ENCODE results near the gene KDM3B. TPM values are rescaled to one million over a fixed set of nuclear protein-coding genes. Genes with fewer than 3 reads are reported as not detected.
A peak's percentile ranks its signal among the peaks of the same experiment; 100 is the strongest.

KDM3B gene
- total and polyA plus RNA-seq, 9 of the 15 experiments (the other 6 are each of a cell fraction or from before 2014, with no cell fraction given), result 13.8 to 62.8 (median 41.9) TPM

DNA sequence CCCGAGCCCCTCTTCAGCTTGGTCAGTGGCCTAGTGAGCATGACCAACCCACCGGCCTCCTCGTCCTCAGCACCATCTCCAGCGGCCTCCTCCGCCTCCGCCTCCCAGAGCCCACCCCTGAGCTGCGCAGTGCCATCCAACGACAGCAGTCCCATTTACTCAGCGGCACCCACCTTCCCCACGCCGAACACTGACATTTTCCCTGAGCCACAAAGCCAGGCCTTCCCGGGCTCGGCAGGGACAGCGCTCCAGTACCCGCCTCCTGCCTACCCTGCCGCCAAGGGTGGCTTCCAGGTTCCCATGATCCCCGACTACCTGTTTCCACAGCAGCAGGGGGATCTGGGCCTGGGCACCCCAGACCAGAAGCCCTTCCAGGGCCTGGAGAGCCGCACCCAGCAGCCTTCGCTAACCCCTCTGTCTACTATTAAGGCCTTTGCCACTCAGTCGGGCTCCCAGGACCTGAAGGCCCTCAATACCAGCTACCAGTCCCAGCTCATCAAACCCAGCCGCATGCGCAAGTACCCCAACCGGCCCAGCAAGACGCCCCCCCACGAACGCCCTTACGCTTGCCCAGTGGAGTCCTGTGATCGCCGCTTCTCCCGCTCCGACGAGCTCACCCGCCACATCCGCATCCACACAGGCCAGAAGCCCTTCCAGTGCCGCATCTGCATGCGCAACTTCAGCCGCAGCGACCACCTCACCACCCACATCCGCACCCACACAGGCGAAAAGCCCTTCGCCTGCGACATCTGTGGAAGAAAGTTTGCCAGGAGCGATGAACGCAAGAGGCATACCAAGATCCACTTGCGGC lies 114.6 kb downstream of the KDM3B start (continued):
- TF ChIP-seq ZNF609 (CRISPR knock-in tag; IDR thresholded peaks at IDR 0.05; ENCODE audit: borderline replicate concordance), result no peak
- no peak for TF ChIP-seq ZNF586 (CRISPR knock-in tag; conservative IDR thresholded peaks at IDR 0.05)
- TF ChIP-seq, protein P1, sequence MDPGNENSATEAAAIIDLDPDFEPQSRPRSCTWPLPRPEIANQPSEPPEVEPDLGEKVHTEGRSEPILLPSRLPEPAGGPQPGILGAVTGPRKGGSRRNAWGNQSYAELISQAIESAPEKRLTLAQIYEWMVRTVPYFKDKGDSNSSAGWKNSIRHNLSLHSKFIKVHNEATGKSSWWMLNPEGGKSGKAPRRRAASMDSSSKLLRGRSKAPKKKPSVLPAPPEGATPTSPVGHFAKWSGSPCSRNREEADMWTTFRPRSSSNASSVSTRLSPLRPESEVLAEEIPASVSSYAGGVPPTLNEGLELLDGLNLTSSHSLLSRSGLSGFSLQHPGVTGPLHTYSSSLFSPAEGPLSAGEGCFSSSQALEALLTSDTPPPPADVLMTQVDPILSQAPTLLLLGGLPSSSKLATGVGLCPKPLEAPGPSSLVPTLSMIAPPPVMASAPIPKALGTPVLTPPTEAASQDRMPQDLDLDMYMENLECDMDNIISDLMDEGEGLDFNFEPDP (CRISPR knock-in tag; IDR thresholded peaks at IDR 0.05), result no peak
- no peak for TF ChIP-seq CHD1 (IDR thresholded peaks at IDR 0.05; ENCODE audit: low read length)
- no peak for TF ChIP-seq ETV6 (IDR thresholded peaks at IDR 0.05; ENCODE audit: borderline replicate concordance in 1 of 2, low read depth in 2 of 2, low read length in 1 of 2)
- peak; percentile 62; the same call in 1 of the 2 replicates for TF ChIP-seq ETV6 (CRISPR knock-in tag; IDR thresholded peaks at IDR 0.05; ENCODE audit: borderline replicate concordance)
- no peak for TF ChIP-seq SMARCA5 (IDR thresholded peaks at IDR 0.05)
- no peak for TF ChIP-seq ZFPM2 (CRISPR knock-in tag; IDR thresholded peaks at IDR 0.05)
- TF ChIP-seq, protein P2, sequence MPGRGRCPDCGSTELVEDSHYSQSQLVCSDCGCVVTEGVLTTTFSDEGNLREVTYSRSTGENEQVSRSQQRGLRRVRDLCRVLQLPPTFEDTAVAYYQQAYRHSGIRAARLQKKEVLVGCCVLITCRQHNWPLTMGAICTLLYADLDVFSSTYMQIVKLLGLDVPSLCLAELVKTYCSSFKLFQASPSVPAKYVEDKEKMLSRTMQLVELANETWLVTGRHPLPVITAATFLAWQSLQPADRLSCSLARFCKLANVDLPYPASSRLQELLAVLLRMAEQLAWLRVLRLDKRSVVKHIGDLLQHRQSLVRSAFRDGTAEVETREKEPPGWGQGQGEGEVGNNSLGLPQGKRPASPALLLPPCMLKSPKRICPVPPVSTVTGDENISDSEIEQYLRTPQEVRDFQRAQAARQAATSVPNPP (IDR thresholded peaks at IDR 0.05; ENCODE audit: borderline replicate concordance, insufficient read depth, insufficient read length), result no peak
- peak; percentile 10 for TF ChIP-seq HNRNPK (IDR thresholded peaks at IDR 0.05; ENCODE audit: low read depth, low read length, poor library complexity, severe bottlenecking)
- no peak for TF ChIP-seq TFE3 (CRISPR knock-in tag; IDR thresholded peaks at IDR 0.05)
- TF ChIP-seq CREM (IDR thresholded peaks at IDR 0.05; ENCODE audit: low read depth), result no peak
- no peak for TF ChIP-seq ESRRB (CRISPR knock-in tag; IDR thresholded peaks at IDR 0.05; ENCODE audit: borderline replicate concordance)
